A673 (cell line): ENCODE measurements around the gene SUGP2.

Experiments
- CTCF ChIP-seq: fragments of 300-800, 200-600 bp; sonication (generic); conservative IDR thresholded peaks from 2 replicates; pipeline ENCODE4 v1.5.1; 2017; ENCODE audit warnings: low read depth, mild to moderate bottlenecking, antibody characterized with exemption, low read length, moderate library complexity, mixed read lengths
- EZH2 ChIP-seq: fragments of 200-600 bp; sonication (generic); IDR thresholded peaks from 2 replicates; pipeline ENCODE4 v1.6.1; 2017; ENCODE audit warnings: borderline replicate concordance, low read depth, mild to moderate bottlenecking, mixed read lengths, antibody characterized with exemption, low read length; ENCODE audit not compliant: poor library complexity, severe bottlenecking

- TF ChIP-seq CTCF (no peak), EZH2 (no peak)
Measured at GRCh38 chr19:19043481-19043880, 10.2 kb upstream of the SUGP2 start.
